ENCODE results near the gene CNTN5.
"Not testable (repeated sequence)": the region's sequence is repeated elsewhere in the genome, so short reads cannot be mapped to it uniquely, and the experiment has no call there.

Gene CNTN5

GRCh38 chr11:99117603-99118002 lies 96.9 kb downstream of the CNTN5 start:
- TF ChIP-seq CTCF (conservative IDR thresholded peaks at IDR 0.05) = no peak
- no peak overlapping the region for H3K27ac ChIP-seq

- not testable (repeated sequence) for H3K27ac ChIP-seq
These were observed 113.1 kb downstream of the CNTN5 start for GRCh38 chr11:99133862-99134261.

- no peak for TF ChIP-seq CTCF (conservative IDR thresholded peaks at IDR 0.05)
- no peak overlapping the region for H3K27ac ChIP-seq
These were observed 114.8 kb downstream of the CNTN5 start for GRCh38 chr11:99135508-99135907.

- H3K27ac ChIP-seq = no peak overlapping the region
- no peak for TF ChIP-seq CTCF (conservative IDR thresholded peaks at IDR 0.05)
These were observed 121.5 kb downstream of the CNTN5 start for GRCh38 chr11:99142237-99142636.

- no peak overlapping the region for H3K27ac ChIP-seq
- TF ChIP-seq CTCF (conservative IDR thresholded peaks at IDR 0.05) = no peak
These were observed 127.6 kb downstream of the CNTN5 start for GRCh38 chr11:99148352-99148751.

GRCh38 chr11:99154277-99154676 lies 133.5 kb downstream of the CNTN5 start:
- no peak for TF ChIP-seq CTCF (conservative IDR thresholded peaks at IDR 0.05)
- H3K27ac ChIP-seq = no peak overlapping the region

GRCh38 chr11:99160447-99160846 lies 139.7 kb downstream of the CNTN5 start:
- H3K27ac ChIP-seq = no peak overlapping the region
- no peak for TF ChIP-seq CTCF (conservative IDR thresholded peaks at IDR 0.05)

GRCh38 chr11:99162819-99163218 lies 142.1 kb downstream of the CNTN5 start:
- H3K27ac ChIP-seq = no peak overlapping the region
- TF ChIP-seq CTCF (conservative IDR thresholded peaks at IDR 0.05) = no peak

Measured in VCaP (cell line).